Mesenteric fat pad (tissue), 1 donor: ENCODE data around the gene SPTAN1. TPM values are rescaled to one million over a fixed set of nuclear protein-coding genes. Genes with fewer than 3 reads are reported as not detected.

Experiments used
- DNase-seq: peaks from one replicate; pipeline ENCODE4 v3.0.0-alpha.2; 2020; ENCODE audit warnings: low spot score
- total RNA-seq: library from RNA; stranded (reverse); fragmentation: NEBNext Ultra II Directional; extraction: Animal tissue kit (Norgen Biotek cat#: 25700); gene quantifications from one replicate; pipeline ENCODE4 v1.2.1, GENCODE V29; 2021
- donor health status: DM: yes; HTN: yes; CAD: no.

The SPTAN1 gene
- total RNA-seq, 1 donor from 2014 or later, result 361 TPM

- no peak for DNase-seq
Observed at GRCh38 chr9:128595471-128595870, 43.1 kb downstream of the SPTAN1 start.

GRCh38 chr9:128600099-128600498 is 47.7 kb downstream of the SPTAN1 start:
- no peak for DNase-seq

GRCh38 chr9:128603697-128604096 is 51.3 kb downstream of the SPTAN1 start:
- DNase-seq, result no peak

- DNase-seq, result no peak
Observed at GRCh38 chr9:128607642-128608350, 55.4 kb downstream of the SPTAN1 start.

GRCh38 chr9:128610897-128611296 is 58.5 kb downstream of the SPTAN1 start:
- no peak for DNase-seq

GRCh38 chr9:128611600-128612394 is 59.4 kb downstream of the SPTAN1 start:
- no peak for DNase-seq

- no peak for DNase-seq
Observed at GRCh38 chr9:128614728-128615127, 62.3 kb downstream of the SPTAN1 start.

GRCh38 chr9:128615571-128615970 is 63.2 kb downstream of the SPTAN1 start:
- DNase-seq, result no peak

- no peak for DNase-seq
Observed at GRCh38 chr9:128617943-128618342, 65.6 kb downstream of the SPTAN1 start.

- DNase-seq, result no peak
Observed at GRCh38 chr9:128619127-128619526, 66.7 kb downstream of the SPTAN1 start.

GRCh38 chr9:128619779-128620178 is 67.4 kb downstream of the SPTAN1 start:
- no peak for DNase-seq

- DNase-seq, result no peak
Observed at GRCh38 chr9:128621730-128622455, 69.5 kb downstream of the SPTAN1 start.

GRCh38 chr9:128624566-128624965 is 72.2 kb downstream of the SPTAN1 start:
- DNase-seq, result no peak

GRCh38 chr9:128625391-128626146 is 73.2 kb downstream of the SPTAN1 start:
- DNase-seq, result no peak

- DNase-seq, result no peak
Observed at GRCh38 chr9:128626181-128626580, 73.8 kb downstream of the SPTAN1 start.

GRCh38 chr9:128627127-128627715 is 74.8 kb downstream of the SPTAN1 start:
- DNase-seq, result no peak

GRCh38 chr9:128627906-128628305 is 75.5 kb downstream of the SPTAN1 start:
- no peak for DNase-seq

GRCh38 chr9:128628471-128629048 is 76.2 kb downstream of the SPTAN1 start:
- DNase-seq, result no peak

GRCh38 chr9:128629136-128629535 is 76.7 kb downstream of the SPTAN1 start:
- no peak for DNase-seq

GRCh38 chr9:128629852-128630545 is 77.6 kb downstream of the SPTAN1 start:
- DNase-seq, result no peak
